Left ventricle myocardium superior (tissue), 1 donor: ENCODE results near the gene ATF6. TPM values are rescaled to one million over a fixed set of nuclear protein-coding genes. Genes with fewer than 3 reads are reported as not detected.
"Not testable (repeated sequence)": the region's sequence is repeated elsewhere in the genome, so short reads cannot be mapped to it uniquely, and the experiment has no call there.

Experiments used
- ATAC-seq: fragments of 200-7000 bp; cut with Tn5 transposase; one replicate; pipeline ENCODE4 v1.9.1; 2020; ENCODE audit warnings: mild to moderate bottlenecking, moderate library complexity
- DNase-seq: peaks from one replicate; pipeline ENCODE4 v3.0.0-alpha.2; 2020
- intact Hi-C: fragments of 100-400 bp; cut with micrococcal nuclease; formaldehyde crosslinking; loops from one replicate; pipeline ENCODE4 v1.11.0; 2022
- total RNA-seq: library from RNA; stranded (reverse); fragmentation: NEBNext Ultra II Directional; extraction: Animal tissue kit (Norgen Biotek cat#: 25700); gene quantifications from one replicate; pipeline ENCODE4 v1.2.1, GENCODE V29; 2021
- donor health status: DM: no; HTN: yes; CAD: no; lungs with severe emphysema.

The ATF6 gene
- total RNA-seq, 1 donor from 2014 or later = 12.8 TPM

DNA sequence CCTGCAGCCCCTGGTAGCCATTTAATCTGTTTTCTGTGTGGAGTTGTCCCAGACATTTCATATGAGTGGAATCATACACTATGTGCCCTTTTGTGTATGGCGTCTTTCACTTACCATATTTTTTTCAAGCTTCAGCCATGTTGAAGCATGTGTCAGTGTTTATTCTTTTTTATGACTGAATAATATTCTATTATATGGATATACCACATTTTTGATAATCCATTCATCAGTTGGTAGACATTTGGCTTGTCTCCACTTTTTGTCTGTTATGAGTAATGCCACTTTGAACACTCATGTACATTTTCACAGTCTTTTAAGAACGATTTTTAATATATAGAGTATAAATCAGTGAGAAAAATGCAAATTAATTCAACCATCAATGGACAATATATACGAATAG is 44.7 kb downstream of the ATF6 start:
- intact Hi-C loops = no loop called here
- ATAC-seq (no peak), DNase-seq (no peak)

DNA sequence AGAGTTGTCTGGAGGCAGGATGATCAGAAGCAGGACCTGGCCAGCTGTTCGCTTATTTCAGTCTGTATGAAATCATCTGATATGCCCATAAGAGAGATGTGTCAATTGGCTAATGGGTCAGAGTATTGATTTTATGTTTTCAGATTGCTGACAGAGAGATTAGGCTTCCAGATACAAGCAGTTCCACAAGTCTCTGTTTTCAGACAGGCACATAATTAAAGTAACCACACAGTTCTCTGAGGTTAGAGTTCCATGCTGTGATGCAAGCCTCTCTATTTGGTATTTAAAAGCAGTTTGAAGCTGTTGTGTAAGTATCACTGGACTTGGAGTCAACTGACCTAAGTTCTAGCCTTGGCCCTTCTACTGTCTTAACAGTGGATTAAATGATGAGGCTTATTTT is 50.1 kb downstream of the ATF6 start:
- DNase-seq (no peak), ATAC-seq (no peak)
- intact Hi-C loops = no loop called here

GRCh38 chr1:161817176-161817730 is 51.1 kb downstream of the ATF6 start:
- ATAC-seq = no peak
- peak; percentile 18 for DNase-seq
- intact Hi-C loops = no loop called here

DNA sequence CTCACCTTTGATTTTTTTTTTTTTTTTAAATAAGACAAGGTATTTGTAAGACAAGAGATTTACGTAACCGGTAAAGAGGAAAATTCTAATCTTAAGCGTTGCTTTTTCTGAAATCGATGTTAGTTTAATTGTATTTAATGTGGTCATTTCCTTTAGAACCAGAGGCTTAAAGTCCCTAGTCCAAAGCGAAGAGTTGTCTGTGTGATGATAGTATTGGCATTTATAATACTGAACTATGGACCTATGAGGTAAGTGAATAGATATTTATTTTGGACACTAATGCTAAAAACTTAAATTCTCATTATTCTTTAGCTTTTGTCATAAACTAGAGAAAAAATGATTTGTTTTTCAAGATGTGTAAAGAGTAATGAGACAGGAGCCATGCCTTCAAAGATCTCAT is 54.8 kb downstream of the ATF6 start:
- intact Hi-C loops = no loop called here
- no peak for ATAC-seq
- DNase-seq = no peak

GRCh38 chr1:161824618-161825017 is 58.5 kb downstream of the ATF6 start:
- ATAC-seq (no peak), DNase-seq (no peak)
- intact Hi-C loops = no loop called here

GRCh38 chr1:161825831-161826230 is 59.7 kb downstream of the ATF6 start:
- intact Hi-C loops = no loop called here
- ATAC-seq = no peak
- DNase-seq = no peak

DNA sequence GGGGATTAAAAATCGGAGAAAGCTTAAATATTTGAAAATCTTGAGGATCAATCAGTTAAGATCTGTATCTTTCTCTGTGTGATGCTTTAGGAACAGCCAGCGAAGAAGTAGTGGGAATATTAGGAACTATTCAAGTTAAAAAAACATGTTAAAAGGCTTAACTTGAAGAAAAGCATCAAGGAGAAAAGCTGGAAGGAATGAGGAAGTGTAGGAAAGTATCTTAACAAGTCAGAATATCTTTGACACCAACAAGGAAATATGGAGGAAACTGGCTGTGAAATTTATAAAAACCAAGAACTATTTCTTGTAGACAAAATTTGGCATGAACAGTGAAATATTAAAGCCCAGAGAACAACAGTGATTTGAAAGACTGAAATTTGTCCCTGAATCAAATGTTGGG is 60.4 kb downstream of the ATF6 start:
- no peak for ATAC-seq
- intact Hi-C loops = no loop called here
- no peak for DNase-seq

- intact Hi-C loops = no loop called here
- no peak for DNase-seq
- peak; percentile 52 for ATAC-seq
These were observed 61.7 kb downstream of the ATF6 start for GRCh38 chr1:161827786-161828185.

DNA sequence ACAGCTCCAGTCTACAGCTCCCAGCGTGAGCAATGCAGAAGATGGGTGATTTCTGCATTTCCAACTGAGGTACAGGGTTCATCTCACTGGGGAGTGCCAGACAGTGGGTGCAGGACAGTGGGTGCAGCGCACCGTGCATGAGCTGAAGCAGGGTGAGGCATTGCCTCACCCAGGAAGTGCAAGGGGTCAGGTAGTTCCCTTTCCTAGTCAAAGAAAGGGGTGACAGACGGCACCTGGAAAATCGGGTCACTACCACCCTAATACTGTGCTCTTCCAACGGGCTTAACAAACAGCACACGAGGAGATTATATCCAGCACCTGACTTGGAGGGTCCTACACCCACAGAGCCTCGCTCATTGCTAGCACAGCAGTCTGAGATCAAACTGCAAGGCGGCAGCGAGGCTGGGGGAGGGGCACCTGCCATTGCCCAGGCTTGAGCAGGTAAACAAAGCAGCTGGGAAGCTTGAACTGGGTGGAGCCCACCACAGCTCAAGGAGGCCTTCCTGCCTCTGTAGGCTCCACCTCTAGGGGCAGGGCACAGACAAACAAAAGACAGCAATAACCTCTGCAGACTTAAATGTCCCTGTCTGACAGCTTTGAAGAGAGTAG is 66.3 kb downstream of the ATF6 start:
- DNase-seq, ATAC-seq, intact Hi-C loops: not testable (repeated sequence)

DNA sequence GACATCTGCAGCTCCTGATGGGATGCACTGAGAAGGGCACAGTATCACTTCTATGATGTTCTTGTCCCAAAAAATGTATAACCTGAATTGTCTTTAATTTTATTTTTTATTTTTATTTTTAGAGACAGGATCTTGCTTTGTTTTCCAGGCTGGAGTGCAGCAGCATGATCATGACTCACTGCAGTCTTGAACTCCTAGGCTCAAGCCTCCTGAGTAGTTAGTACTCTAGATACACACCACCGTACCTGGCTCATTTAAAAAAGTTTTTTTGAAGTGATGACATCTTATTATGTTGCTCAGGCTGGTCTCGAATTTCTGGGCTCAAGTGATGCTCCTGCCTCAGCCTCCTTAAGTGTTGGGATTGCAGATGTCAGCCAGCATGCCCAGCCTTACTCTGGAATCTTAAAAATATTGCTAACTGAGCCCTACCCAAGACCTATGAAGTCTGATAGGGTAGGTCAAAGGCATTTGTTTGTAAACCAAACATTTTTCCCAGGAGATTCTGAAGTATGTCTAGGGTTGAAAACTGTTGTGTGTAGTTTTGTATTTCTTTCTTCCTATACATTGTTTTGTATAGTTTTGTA is 68.9 kb downstream of the ATF6 start:
- ATAC-seq (no peak), DNase-seq (no peak)
- intact Hi-C loops = no loop called here

GRCh38 chr1:161836018-161836417 is 69.9 kb downstream of the ATF6 start:
- DNase-seq (no peak), ATAC-seq (no peak)
- intact Hi-C loops = no loop called here

DNA sequence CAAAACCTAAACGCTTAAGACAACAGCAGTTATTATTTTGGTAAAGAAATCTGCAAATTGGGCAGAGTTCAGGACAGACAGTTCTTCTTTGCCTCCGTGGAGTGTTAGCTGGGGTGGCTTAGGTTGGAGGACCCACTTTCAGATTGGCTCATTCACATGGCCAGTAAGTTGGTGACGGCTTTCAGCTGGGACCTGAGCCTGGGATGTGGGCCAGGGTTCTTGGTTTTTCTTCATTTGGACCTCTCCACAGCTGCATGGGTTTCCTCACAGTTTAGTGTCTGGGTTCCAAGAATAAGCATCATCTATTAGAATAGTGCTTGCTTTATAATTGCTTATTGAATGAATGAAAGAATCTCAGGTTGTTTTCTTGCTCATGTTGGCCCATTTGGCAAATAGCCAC is 72.2 kb downstream of the ATF6 start:
- DNase-seq = peak; percentile 51

GRCh38 chr1:161838885-161839284 is 72.8 kb downstream of the ATF6 start:
- DNase-seq (no peak), ATAC-seq (peak; percentile 31)
- intact Hi-C loops = no loop called here

More for the DNA sequence above, 72.2 kb downstream of the ATF6 start:
- intact Hi-C loops = no loop called here
- peak; percentile 88 for ATAC-seq

DNA sequence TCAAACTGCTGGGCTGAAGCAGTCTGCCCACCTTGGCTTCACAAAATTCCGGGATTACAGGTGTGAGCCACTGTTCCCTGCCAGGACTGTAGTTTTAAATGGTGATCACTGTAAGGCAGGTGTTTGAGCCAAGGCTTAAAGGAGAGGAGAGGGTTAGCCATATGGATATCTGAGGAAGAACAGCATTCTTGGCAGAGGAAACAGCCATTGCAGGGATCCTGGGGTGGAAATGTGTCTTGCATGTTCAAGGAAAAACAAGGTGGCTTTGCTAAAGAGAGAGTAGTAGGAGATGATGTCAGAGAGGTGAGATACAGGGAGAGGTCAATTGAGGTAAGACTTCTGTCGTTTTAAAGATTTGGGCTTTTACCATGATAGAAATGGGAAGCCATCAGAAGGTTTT is 73.5 kb downstream of the ATF6 start:
- ATAC-seq (no peak), DNase-seq (no peak)
- intact Hi-C loops = no loop called here

GRCh38 chr1:161840363-161840762 is 74.2 kb downstream of the ATF6 start:
- ATAC-seq = no peak
- intact Hi-C loops = no loop called here
- DNase-seq = no peak

DNA sequence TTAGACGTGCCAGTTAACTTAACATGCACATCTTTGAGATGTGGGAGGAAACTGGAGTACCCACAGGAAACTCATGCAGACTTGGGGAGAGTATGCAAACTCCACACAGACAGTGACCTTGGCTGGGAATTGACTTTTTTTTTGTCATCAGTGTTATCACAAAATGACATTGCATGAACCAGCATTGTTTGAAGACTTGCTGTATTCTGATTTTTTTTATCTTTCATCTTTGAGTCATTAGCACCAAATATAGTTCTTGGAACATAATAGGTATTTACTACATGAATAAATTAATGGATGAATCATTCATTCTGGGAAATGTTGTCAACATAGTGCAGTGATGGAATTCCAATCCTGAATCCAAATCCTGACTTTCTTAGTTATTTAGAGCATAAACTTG is 77.0 kb downstream of the ATF6 start:
- DNase-seq (no peak), ATAC-seq (no peak)
- intact Hi-C loops = no loop called here

DNA sequence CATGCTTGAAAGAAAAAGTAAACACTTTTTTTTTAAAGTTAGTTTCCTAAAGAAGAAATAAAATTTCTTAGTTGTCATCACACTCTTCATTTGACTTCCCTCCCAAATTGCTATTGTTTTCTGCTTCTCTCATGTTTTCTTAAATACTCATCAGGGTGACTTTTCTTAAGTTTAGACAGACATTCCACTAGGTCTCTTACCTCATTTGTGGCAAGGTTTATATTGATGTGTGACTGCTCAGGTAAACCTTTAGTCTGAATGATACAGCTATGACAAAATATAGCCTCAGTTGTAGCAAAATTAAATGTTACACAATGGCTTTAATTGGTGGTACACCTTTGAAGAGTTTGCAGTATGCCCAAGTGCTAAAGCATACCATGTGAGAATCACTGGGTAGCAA is 78.6 kb downstream of the ATF6 start:
- DNase-seq (no peak), ATAC-seq (no peak)
- intact Hi-C loops = no loop called here

DNA sequence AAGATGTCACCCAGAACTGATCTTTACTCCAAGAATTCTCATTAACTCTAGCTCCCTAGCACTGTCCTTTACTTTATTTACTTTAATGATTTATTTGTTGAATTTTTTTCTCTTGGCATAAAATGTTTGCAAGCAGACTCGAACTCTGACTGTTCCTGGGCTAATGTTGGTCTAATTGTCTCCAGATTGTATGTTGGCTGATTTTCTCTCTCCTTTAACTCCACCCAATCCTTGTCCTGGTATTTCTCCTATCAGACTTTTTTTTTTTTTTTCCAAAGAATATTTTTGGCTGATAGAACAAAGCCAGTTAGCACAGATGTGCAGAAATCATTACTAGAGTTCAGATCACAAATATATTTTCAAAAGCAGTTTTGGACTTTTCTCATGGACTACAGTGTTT is 82.6 kb downstream of the ATF6 start:
- DNase-seq (no peak), ATAC-seq (no peak)
- intact Hi-C loops = no loop called here

- ATAC-seq (no peak), DNase-seq (no peak)
- intact Hi-C loops = no loop called here
These were observed 83.4 kb downstream of the ATF6 start for GRCh38 chr1:161849518-161849917.

GRCh38 chr1:161855260-161855659 is 89.1 kb downstream of the ATF6 start:
- intact Hi-C loops = no loop called here
- ATAC-seq (no peak), DNase-seq (no peak)

DNA sequence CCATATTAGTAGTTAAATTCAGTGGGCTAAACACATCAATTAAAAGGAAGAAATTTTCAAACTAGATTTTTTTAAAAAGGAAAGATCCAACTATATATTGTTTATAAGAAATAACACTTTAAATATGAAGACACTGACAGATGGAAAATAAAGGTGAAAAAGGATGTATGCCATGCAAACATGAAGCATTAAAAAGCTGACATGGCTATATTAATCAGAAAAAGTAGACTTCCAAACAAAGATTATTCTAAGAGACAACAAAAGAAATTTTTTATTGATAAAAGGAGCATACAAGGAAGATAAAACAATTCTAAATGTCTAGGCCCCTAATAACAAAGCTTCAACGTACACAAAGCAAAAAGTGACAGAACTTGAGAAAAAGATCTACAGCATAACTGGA is 92.2 kb downstream of the ATF6 start:
- DNase-seq (no peak), ATAC-seq (no peak)
- intact Hi-C loops = no loop called here
